Measurements from ENCODE around the gene UTP20. TPM values are rescaled to one million over a fixed set of nuclear protein-coding genes. Genes with fewer than 3 reads are reported as not detected.

Gene UTP20
- total and polyA plus RNA-seq, 2 donors (not counting 1 experiment from before 2014, with no cell fraction given), result 3.0 to 19.7 TPM

DNA sequence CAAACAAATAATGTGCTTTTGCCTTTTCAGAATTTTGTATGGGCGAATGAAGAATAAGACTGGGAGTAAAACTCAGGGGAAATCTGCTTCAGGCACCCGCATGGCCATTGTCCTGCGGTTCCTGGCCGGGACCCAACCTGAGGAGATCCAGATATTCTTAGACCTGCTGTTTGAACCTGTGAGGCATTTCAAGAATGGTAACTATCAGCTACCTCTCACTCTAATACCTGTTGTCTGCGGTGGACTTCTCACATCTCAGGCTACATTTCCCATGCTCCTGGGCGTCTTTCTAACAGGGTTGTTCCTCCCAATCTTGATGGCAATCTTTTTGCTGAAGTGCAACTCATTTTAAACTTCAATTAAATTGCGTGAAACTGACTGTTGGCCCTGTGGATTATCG, 47.1 kb downstream of the UTP20 start:
- no peaks in the 10 kb centered on the region for H3K9me3 Mint-ChIP-seq (ENCODE audit: insufficient read depth)
- H2AFZ ChIP-seq (ENCODE audit: insufficient read depth, low read depth, low read length, poor library complexity, severe bottlenecking), result no peak overlapping the region
- intact Hi-C loops (cut with micrococcal nuclease), result no loop called here
- H3K9me3 ChIP-seq (ENCODE audit: control extremely low read depth in 1 of 3, control insufficient read depth in 2 of 3, insufficient read depth in 1 of 3, low read length in 2 of 3), result no peaks in the 10 kb centered on the region
- no peaks in the 10 kb centered on the region for H4K20me1 ChIP-seq (ENCODE audit: control insufficient read depth, insufficient read depth, low read length, poor library complexity, severe bottlenecking)
- no peak overlapping the region for H3K4me3 Mint-ChIP-seq
- H3K79me2 ChIP-seq (ENCODE audit: control insufficient read depth, insufficient read depth, low read length), result no peaks in the 10 kb centered on the region
- no peaks in the 10 kb centered on the region for H3K27me3 ChIP-seq (replicated peaks in 1 of 4; ENCODE audit: control extremely low read depth in 1 of 4, control insufficient read depth in 3 of 4, insufficient read depth in 4 of 4, low read length in 3 of 4)
- no peaks in the 10 kb centered on the region for H3K4me1 Mint-ChIP-seq
- ChIA-PET POLR2A (no interaction called here), CTCF (no interaction called here)
- no peak overlapping the region for H3K27ac ChIP-seq (ENCODE audit: low read length in 2 of 2)
- H3K4me2 ChIP-seq (replicated peaks; ENCODE audit: low read depth, low read length, poor library complexity, severe bottlenecking), result no peak overlapping the region
- DNase-seq (no peak), ATAC-seq (ENCODE audit: low read depth) (no peak)
- no peaks in the 10 kb centered on the region for H3K4me1 ChIP-seq (ENCODE audit: control insufficient read depth in 2 of 2, insufficient read depth in 2 of 2, low read length in 2 of 2)
- no peak for TF ChIP-seq EZH2 (IDR thresholded peaks at IDR 0.05; ENCODE audit: borderline replicate concordance, insufficient read depth, low read depth, low read length, poor library complexity, severe bottlenecking)
- TF ChIP-seq, protein P1, sequence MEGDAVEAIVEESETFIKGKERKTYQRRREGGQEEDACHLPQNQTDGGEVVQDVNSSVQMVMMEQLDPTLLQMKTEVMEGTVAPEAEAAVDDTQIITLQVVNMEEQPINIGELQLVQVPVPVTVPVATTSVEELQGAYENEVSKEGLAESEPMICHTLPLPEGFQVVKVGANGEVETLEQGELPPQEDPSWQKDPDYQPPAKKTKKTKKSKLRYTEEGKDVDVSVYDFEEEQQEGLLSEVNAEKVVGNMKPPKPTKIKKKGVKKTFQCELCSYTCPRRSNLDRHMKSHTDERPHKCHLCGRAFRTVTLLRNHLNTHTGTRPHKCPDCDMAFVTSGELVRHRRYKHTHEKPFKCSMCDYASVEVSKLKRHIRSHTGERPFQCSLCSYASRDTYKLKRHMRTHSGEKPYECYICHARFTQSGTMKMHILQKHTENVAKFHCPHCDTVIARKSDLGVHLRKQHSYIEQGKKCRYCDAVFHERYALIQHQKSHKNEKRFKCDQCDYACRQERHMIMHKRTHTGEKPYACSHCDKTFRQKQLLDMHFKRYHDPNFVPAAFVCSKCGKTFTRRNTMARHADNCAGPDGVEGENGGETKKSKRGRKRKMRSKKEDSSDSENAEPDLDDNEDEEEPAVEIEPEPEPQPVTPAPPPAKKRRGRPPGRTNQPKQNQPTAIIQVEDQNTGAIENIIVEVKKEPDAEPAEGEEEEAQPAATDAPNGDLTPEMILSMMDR (IDR thresholded peaks at IDR 0.05), result no peak
- no peak overlapping the region for H3K9ac ChIP-seq (ENCODE audit: low read length)
- WGBS (ENCODE audit: insufficient coverage), result 100% methylated on average over 5 of the region's 8 CpGs
- no peak overlapping the region for H3K27ac Mint-ChIP-seq
- H3K27me3 Mint-ChIP-seq, result no peaks in the 10 kb centered on the region
- peaks cover 2 to 37% of the 10 kb centered on the region in 2 experiments for H3K36me3 ChIP-seq (replicated peaks in 1 of 2; ENCODE audit: control extremely low read depth in 1 of 2, control insufficient read depth in 1 of 2, extremely low read depth in 1 of 2, insufficient read depth in 2 of 2, low read length in 1 of 2)
- H3K4me3 ChIP-seq (ENCODE audit: control extremely low read depth in 1 of 5, extremely low read depth in 1 of 5, insufficient read depth in 1 of 5, low read depth in 2 of 5, low read length in 4 of 5), result no peak overlapping the region

DNA sequence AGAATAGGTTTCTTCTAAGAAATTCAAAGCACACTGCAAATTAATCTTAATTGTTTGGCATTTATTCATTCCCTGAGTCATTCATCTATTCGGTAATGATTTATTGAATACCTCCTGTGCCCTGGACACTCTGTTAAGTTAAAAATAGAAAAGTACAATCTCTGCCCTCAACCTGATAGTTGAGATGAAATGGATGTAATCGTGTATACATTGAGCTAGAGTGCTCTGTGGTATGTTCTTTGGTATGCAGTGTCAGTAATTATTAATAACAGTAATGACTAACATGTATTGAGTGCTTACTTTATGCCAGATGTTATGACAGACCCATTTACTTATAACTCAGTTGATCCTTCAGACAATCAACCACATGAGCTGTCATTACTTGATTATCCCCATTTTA, 47.6 kb downstream of the UTP20 start:
- ChIA-PET CTCF (no interaction called here), POLR2A (no interaction called here)
- Histone ChIP-seq H3K4me3 (ENCODE audit: control extremely low read depth in 1 of 5, extremely low read depth in 1 of 5, insufficient read depth in 1 of 5, low read depth in 2 of 5, low read length in 4 of 5) (no peak overlapping the region), H3K9ac (ENCODE audit: low read length) (no peak overlapping the region), H3K9me3 (ENCODE audit: control extremely low read depth in 1 of 3, control insufficient read depth in 2 of 3, insufficient read depth in 1 of 3, low read length in 2 of 3) (no peaks in the 10 kb centered on the region), H4K20me1 (ENCODE audit: control insufficient read depth, insufficient read depth, low read length, poor library complexity, severe bottlenecking) (no peaks in the 10 kb centered on the region), H3K4me2 (replicated peaks; ENCODE audit: low read depth, low read length, poor library complexity, severe bottlenecking) (no peak overlapping the region), H3K79me2 (ENCODE audit: control insufficient read depth, insufficient read depth, low read length) (no peaks in the 10 kb centered on the region), H3K4me1 (ENCODE audit: control insufficient read depth in 2 of 2, insufficient read depth in 2 of 2, low read length in 2 of 2) (no peaks in the 10 kb centered on the region), H3K27me3 (replicated peaks in 1 of 4; ENCODE audit: control extremely low read depth in 1 of 4, control insufficient read depth in 3 of 4, insufficient read depth in 4 of 4, low read length in 3 of 4) (no peaks in the 10 kb centered on the region), H3K27ac (ENCODE audit: low read length in 2 of 2) (no peak overlapping the region), H2AFZ (ENCODE audit: insufficient read depth, low read depth, low read length, poor library complexity, severe bottlenecking) (no peak overlapping the region), H3K36me3 (replicated peaks in 1 of 2; ENCODE audit: control extremely low read depth in 1 of 2, control insufficient read depth in 1 of 2, extremely low read depth in 1 of 2, insufficient read depth in 2 of 2, low read length in 1 of 2) (peaks cover 2 to 37% of the 10 kb centered on the region in 2 experiments)
- Mint-ChIP-seq H3K27ac (no peak overlapping the region), H3K9me3 (ENCODE audit: insufficient read depth) (no peaks in the 10 kb centered on the region), H3K4me1 (no peaks in the 10 kb centered on the region), H3K4me3 (no peak overlapping the region), H3K27me3 (no peaks in the 10 kb centered on the region)
- intact Hi-C loops (cut with micrococcal nuclease), result no loop called here
- no CpG with 5 or more reads among the region's 2 CpGs for WGBS (ENCODE audit: insufficient coverage)
- DNase-seq (no peak), ATAC-seq (ENCODE audit: low read depth) (no peak)
- no peak for TF ChIP-seq EZH2 (IDR thresholded peaks at IDR 0.05; ENCODE audit: borderline replicate concordance, insufficient read depth, low read depth, low read length, poor library complexity, severe bottlenecking)
- TF ChIP-seq, protein P1 (IDR thresholded peaks at IDR 0.05), result no peak
